A673 (cell line): ENCODE results near the gene CYP19A1. TPM values are rescaled to one million over a fixed set of nuclear protein-coding genes. Genes with fewer than 3 reads are reported as not detected.
A peak's percentile ranks its signal among the peaks of the same experiment; 100 is the strongest.

Source experiments
- BruUV-seq: library from RNA; stranded (reverse); fragments of 400-500 nt; replicated peaks from 2 replicates; lab custom pipeline; 2021; lab: Mats Ljungman, UMichigan
- CTCF ChIA-PET: fragments of 300-600 bp; sonication (Branson Sonifier 250); formaldehyde crosslinking; loops from one replicate; lab custom pipeline; 2022; ENCODE audit warnings: antibody characterized with exemption; lab: Charles Lee
- POLR2A ChIA-PET: fragments of 300-600 bp; sonication (Branson Sonifier 250); formaldehyde crosslinking; loops from one replicate; lab custom pipeline; 2022; ENCODE audit warnings: antibody characterized with exemption; ENCODE audit not compliant: low non-redundant PET; lab: Charles Lee
- DNase-seq: peaks from one replicate; pipeline ENCODE4 v3.0.0-alpha.2; 2015; ENCODE audit warnings: low spot score
- H3K27ac ChIP-seq: fragments of 200-600 bp; sonication (generic); 2 replicates; pipeline ENCODE4 v1.5.1; 2016; ENCODE audit warnings: mixed run types, low read depth, mild to moderate bottlenecking, mixed read lengths, antibody characterized with exemption, low read length; ENCODE audit not compliant: poor library complexity, severe bottlenecking
- H3K27me3 ChIP-seq: fragments of 200-600 bp; sonication (generic); replicated peaks from 2 replicates; pipeline ENCODE4 v1.6.1; 2017; ENCODE audit warnings: mixed run types, low read depth, mild to moderate bottlenecking, mixed read lengths, antibody characterized with exemption, low read length; ENCODE audit not compliant: insufficient read depth, poor library complexity
- H3K36me3 ChIP-seq: fragments of 200-600 bp; sonication (generic); 2 replicates; pipeline ENCODE4 v1.6.1; 2016; ENCODE audit warnings: mixed run types, mild to moderate bottlenecking, mixed read lengths, antibody characterized with exemption, low read length; ENCODE audit not compliant: insufficient read depth, poor library complexity, severe bottlenecking
- H3K4me1 ChIP-seq: fragments of 200-600 bp; sonication (generic); 2 replicates; pipeline ENCODE4 v1.6.1; 2017; ENCODE audit warnings: mixed run types, mild to moderate bottlenecking, mixed read lengths, antibody characterized with exemption, low read length; ENCODE audit not compliant: insufficient read depth, poor library complexity, severe bottlenecking
- H3K4me3 ChIP-seq: fragments of 200-600 bp; sonication (generic); 2 replicates; pipeline ENCODE4 v1.5.1; 2016; ENCODE audit warnings: low read depth, mixed run types, mild to moderate bottlenecking, mixed read lengths, low read length; ENCODE audit not compliant: poor library complexity, severe bottlenecking
- H3K9me3 ChIP-seq: fragments of 200-600 bp; sonication (generic); 2 replicates; pipeline ENCODE4 v1.6.1; 2016; ENCODE audit warnings: mixed run types, low read depth, mild to moderate bottlenecking, mixed read lengths, antibody characterized with exemption, low read length; ENCODE audit not compliant: poor library complexity, severe bottlenecking
- EZH2 ChIP-seq: fragments of 200-600 bp; sonication (generic); IDR thresholded peaks from 2 replicates; pipeline ENCODE4 v1.6.1; 2017; ENCODE audit warnings: borderline replicate concordance, low read depth, mild to moderate bottlenecking, mixed read lengths, antibody characterized with exemption, low read length; ENCODE audit not compliant: poor library complexity, severe bottlenecking
- intact Hi-C: fragments of 100-400 bp; cut with micrococcal nuclease; formaldehyde crosslinking; loops from one replicate; pipeline ENCODE4 v1.10.0; 2022; ENCODE audit not compliant: unreplicated experiment
- total RNA-seq: library from RNA; stranded (reverse); gene quantifications from 2 replicates; pipeline ENCODE4 v1.2.3, GENCODE V29; 2021
- TF ChIP-seq, protein P1 (sequence below): fragments of 300-800, 200-600 bp; sonication (generic); conservative IDR thresholded peaks from 2 replicates; pipeline ENCODE4 v1.5.1; 2017; ENCODE audit warnings: low read depth, mild to moderate bottlenecking, antibody characterized with exemption, low read length, moderate library complexity, mixed read lengths

CYP19A1 gene
- total RNA-seq, 1 experiment from 2014 or later: 0.80 TPM

- no peak for DNase-seq
- Histone ChIP-seq H3K4me3 (no peak overlapping the region), H3K27me3 (no peaks in the 10 kb centered on the region), H3K36me3 (no peaks in the 10 kb centered on the region), H3K9me3 (no peaks in the 10 kb centered on the region), H3K27ac (no peak overlapping the region), H3K4me1 (peaks cover 11% of the 10 kb centered on the region)
- TF ChIP-seq EZH2: no peak
- TF ChIP-seq, protein P1, sequence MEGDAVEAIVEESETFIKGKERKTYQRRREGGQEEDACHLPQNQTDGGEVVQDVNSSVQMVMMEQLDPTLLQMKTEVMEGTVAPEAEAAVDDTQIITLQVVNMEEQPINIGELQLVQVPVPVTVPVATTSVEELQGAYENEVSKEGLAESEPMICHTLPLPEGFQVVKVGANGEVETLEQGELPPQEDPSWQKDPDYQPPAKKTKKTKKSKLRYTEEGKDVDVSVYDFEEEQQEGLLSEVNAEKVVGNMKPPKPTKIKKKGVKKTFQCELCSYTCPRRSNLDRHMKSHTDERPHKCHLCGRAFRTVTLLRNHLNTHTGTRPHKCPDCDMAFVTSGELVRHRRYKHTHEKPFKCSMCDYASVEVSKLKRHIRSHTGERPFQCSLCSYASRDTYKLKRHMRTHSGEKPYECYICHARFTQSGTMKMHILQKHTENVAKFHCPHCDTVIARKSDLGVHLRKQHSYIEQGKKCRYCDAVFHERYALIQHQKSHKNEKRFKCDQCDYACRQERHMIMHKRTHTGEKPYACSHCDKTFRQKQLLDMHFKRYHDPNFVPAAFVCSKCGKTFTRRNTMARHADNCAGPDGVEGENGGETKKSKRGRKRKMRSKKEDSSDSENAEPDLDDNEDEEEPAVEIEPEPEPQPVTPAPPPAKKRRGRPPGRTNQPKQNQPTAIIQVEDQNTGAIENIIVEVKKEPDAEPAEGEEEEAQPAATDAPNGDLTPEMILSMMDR: no peak
- intact Hi-C loops: no loop called here
- POLR2A ChIA-PET: no interaction called here
- CTCF ChIA-PET: no interaction called here
- no TSS peak for BruUV-seq
Observed at GRCh38 chr15:51237816-51238215, 100.6 kb downstream of the CYP19A1 start.

GRCh38 chr15:51234176-51234927 lies 104.0 kb downstream of the CYP19A1 start:
- Histone ChIP-seq H3K36me3 (no peaks in the 10 kb centered on the region), H3K4me1 (peaks cover 11% of the 10 kb centered on the region), H3K27ac (no peak overlapping the region), H3K27me3 (no peaks in the 10 kb centered on the region), H3K4me3 (no peak overlapping the region), H3K9me3 (no peaks in the 10 kb centered on the region)
- CTCF ChIA-PET: no interaction called here
- intact Hi-C loops: loop anchor here (5.0 kb wide), 1 partner anchor 168 kb away; no protein-coding TSS in a partner anchor
- BruUV-seq: no TSS peak
- POLR2A ChIA-PET: no interaction called here
- peak; percentile 74 for DNase-seq
- TF ChIP-seq, protein P1: no peak
- TF ChIP-seq EZH2: no peak

DNA sequence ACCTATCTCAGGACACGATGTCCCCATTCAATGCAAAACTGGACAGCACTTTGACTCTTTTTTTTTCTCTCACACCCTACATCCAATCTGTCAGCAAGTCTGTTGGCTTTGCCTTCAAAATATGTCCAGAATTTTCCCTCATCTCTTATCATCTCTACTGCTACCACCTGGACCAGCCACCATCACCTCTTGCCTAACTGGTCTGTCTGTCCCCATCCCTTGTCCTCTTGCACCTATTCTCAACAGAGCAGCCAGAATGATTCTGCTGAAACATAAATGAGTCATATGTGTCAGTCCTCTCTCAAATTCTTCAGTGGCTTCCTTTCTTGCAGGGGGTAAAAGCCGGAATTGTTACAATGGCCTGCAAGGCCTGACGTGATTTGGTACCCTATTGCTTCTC lies 105.8 kb downstream of the CYP19A1 start:
- CTCF ChIA-PET: no interaction called here
- DNase-seq: no peak
- TF ChIP-seq EZH2: no peak
- TF ChIP-seq, protein P1: no peak
- BruUV-seq: no TSS peak
- Histone ChIP-seq H3K4me3 (no peak overlapping the region), H3K27me3 (no peaks in the 10 kb centered on the region), H3K27ac (no peak overlapping the region), H3K9me3 (no peaks in the 10 kb centered on the region), H3K4me1 (peaks cover 21% of the 10 kb centered on the region), H3K36me3 (no peaks in the 10 kb centered on the region)
- intact Hi-C loops: loop anchor here (5.0 kb wide), 1 partner anchor 170 kb away; no protein-coding TSS in a partner anchor
- POLR2A ChIA-PET: no interaction called here
